ENCODE measurements around the gene TBCK. TPM values are rescaled to one million over a fixed set of nuclear protein-coding genes. Genes with fewer than 3 reads are reported as not detected.

Gene TBCK
- total and polyA plus RNA-seq, 2 experiments from 2014 or later, result 13.9 to 28.9 TPM

- no peaks in the 10 kb centered on the region for H3K4me1 ChIP-seq (ENCODE audit: insufficient read depth)
- no peaks in the 10 kb centered on the region; the same call in 1 of the 2 replicates for H3K79me2 ChIP-seq (replicated peaks; ENCODE audit: insufficient read depth)
- Mint-ChIP-seq H3K4me1 (no peaks in the 10 kb centered on the region), H3K4me3 (no peak overlapping the region), H3K27me3 (ENCODE audit: insufficient read depth, low read depth, poor library complexity) (no peaks in the 10 kb centered on the region), H3K27ac (no peak overlapping the region), H3K36me3 (ENCODE audit: low read depth) (no peaks in the 10 kb centered on the region), H3K9me3 (no peaks in the 10 kb centered on the region)
- no peak overlapping the region for H3K27ac ChIP-seq (ENCODE audit: low read depth)
- no peaks in the 10 kb centered on the region for H3K36me3 ChIP-seq (ENCODE audit: insufficient read depth)
- no peaks in the 10 kb centered on the region for H3F3A ChIP-seq (replicated peaks; ENCODE audit: low read depth)
- H3K9me2 ChIP-seq (ENCODE audit: insufficient read depth), result no peaks in the 10 kb centered on the region
- ATAC-seq, result no peak
- H3K4me2 ChIP-seq, result no peak overlapping the region
- H2AFZ ChIP-seq, result no peak overlapping the region
- H3K27me3 ChIP-seq (ENCODE audit: insufficient read depth), result no peaks in the 10 kb centered on the region
- H4K20me1 ChIP-seq (replicated peaks; ENCODE audit: insufficient read depth), result no peaks in the 10 kb centered on the region
- peak; percentile 53 for DNase-seq (ENCODE audit: low spot score)
- H3K4me3 ChIP-seq, result no peak overlapping the region
- TF ChIP-seq ZNF114 (CRISPR knock-in tag; IDR thresholded peaks at IDR 0.05) (no peak), CTCF (conservative IDR thresholded peaks at IDR 0.05; ENCODE audit: low read depth in 2 of 2) (peak; percentile 68), EZH2phosphoT487 (IDR thresholded peaks at IDR 0.05; ENCODE audit: unreplicated experiment) (no peak), POLR2AphosphoS5 (IDR thresholded peaks at IDR 0.05; ENCODE audit: low read depth) (no peak)
Observed at GRCh38 chr4:106266201-106266600, 49.8 kb downstream of the TBCK start.

- H3K4me2 ChIP-seq, result no peak overlapping the region
- H3F3A ChIP-seq (replicated peaks; ENCODE audit: low read depth), result no peaks in the 10 kb centered on the region
- no peak overlapping the region for H3K4me3 ChIP-seq
- Mint-ChIP-seq H3K9me3 (no peaks in the 10 kb centered on the region), H3K27me3 (ENCODE audit: insufficient read depth, low read depth, poor library complexity) (no peaks in the 10 kb centered on the region), H3K27ac (no peak overlapping the region), H3K4me3 (no peak overlapping the region), H3K36me3 (ENCODE audit: low read depth) (no peaks in the 10 kb centered on the region), H3K4me1 (peaks cover 2% of the 10 kb centered on the region; the same call in 2 of the 3 replicates)
- DNase-seq (ENCODE audit: low spot score) (no peak), ATAC-seq (no peak)
- no peaks in the 10 kb centered on the region for H3K36me3 ChIP-seq (ENCODE audit: insufficient read depth)
- TF ChIP-seq REST (IDR thresholded peaks at IDR 0.05; ENCODE audit: unreplicated experiment) (no peak), EZH2phosphoT487 (IDR thresholded peaks at IDR 0.05; ENCODE audit: unreplicated experiment) (no peak), STAT1 (IDR thresholded peaks at IDR 0.05; ENCODE audit: unreplicated experiment) (no peak)
- H3K27ac ChIP-seq (ENCODE audit: low read depth), result no peak overlapping the region
- no peaks in the 10 kb centered on the region for H3K9me2 ChIP-seq (ENCODE audit: insufficient read depth)
- no peaks in the 10 kb centered on the region for H4K20me1 ChIP-seq (replicated peaks; ENCODE audit: insufficient read depth)
- no peaks in the 10 kb centered on the region for H3K27me3 ChIP-seq (ENCODE audit: insufficient read depth)
- H3K4me1 ChIP-seq (ENCODE audit: insufficient read depth), result no peaks in the 10 kb centered on the region
- no peaks in the 10 kb centered on the region for H3K79me2 ChIP-seq (replicated peaks; ENCODE audit: insufficient read depth)
- no peak overlapping the region for H2AFZ ChIP-seq
Observed at GRCh38 chr4:106264331-106264728, 51.7 kb downstream of the TBCK start.

Data from GM23338 (cell line).